HCT116 (cell line): ENCODE results near the gene KMT2C. TPM values are rescaled to one million over a fixed set of nuclear protein-coding genes. Genes with fewer than 3 reads are reported as not detected.

Experiments
- ATAC-seq: fragments of 200-7000 bp; cut with Tn5 transposase; 2 replicates; pipeline ENCODE4 v1.9.1; 2020; ENCODE audit warnings: mild to moderate bottlenecking, moderate library complexity
- BruUV-seq: library from RNA; stranded (reverse); fragments of 400-500 nt; replicated peaks from 2 replicates; lab custom pipeline; 2021; lab: Mats Ljungman, UMichigan
- CTCF ChIA-PET: fragments of 300-600 bp; sonication (Branson Sonifier 250); formaldehyde crosslinking; loops from one replicate; lab custom pipeline; 2021; ENCODE audit warnings: antibody characterized with exemption; lab: Charles Lee
- POLR2A ChIA-PET: fragments of 300-600, 350-600 bp; sonication (Branson Sonifier 250); formaldehyde crosslinking; loops from one replicate; lab custom pipeline; 2021; ENCODE audit warnings: antibody characterized with exemption; lab: Charles Lee
- RAD21 ChIA-PET, 2 experiments: fragments of 300-600 bp; sonication (Branson Sonifier 250); formaldehyde crosslinking; loops; one replicate each; lab custom pipeline; 2023; ENCODE audit warnings: low total read pairs in 2 of 2; ENCODE audit not compliant: uncharacterized antibody in 2 of 2, unreplicated experiment in 2 of 2, low non-redundant PET in 1 of 2; lab: Charles Lee
- DNase-seq: peaks from one replicate; pipeline ENCODE4 v3.0.0-alpha.2; 2010; ENCODE audit warnings: low read depth, low spot score
- H2AFZ ChIP-seq: fragments of 200-600 bp; shearing (Covaris generic), sonication (generic); 2 replicates; pipeline ENCODE4 v1.6.1; 2017; ENCODE audit warnings: low read depth, mixed run types, mixed read lengths, antibody characterized with exemption, low read length; ENCODE audit not compliant: poor library complexity, severe bottlenecking
- H3K27ac ChIP-seq: 2 replicates; pipeline ENCODE4 v1.5.1; 2012; ENCODE audit warnings: low read depth, low read length
- H3K27me3 ChIP-seq: fragments of 200-600 bp; sonication (generic); 2 replicates; pipeline ENCODE4 v1.6.1; 2016; ENCODE audit warnings: mixed run types, low read length, mixed read lengths; ENCODE audit not compliant: insufficient read depth
- H3K36me3 ChIP-seq, 2 experiments: fragments of 200-500 bp in 1 of 2; fragments of 200-600 bp in 1 of 2; sonication (Bioruptor generic) in 1 of 2; sonication (generic) in 1 of 2; 2 replicates each; pipeline versions ENCODE4 v1.5.1 to v1.6.1; 2014 to 2016; ENCODE audit warnings: low read length in 2 of 2, inconsistent platforms in 1 of 2, mixed read lengths in 1 of 2, mixed run types in 1 of 2; ENCODE audit not compliant: insufficient read depth in 2 of 2, control insufficient read depth in 1 of 2
- H3K4me1 ChIP-seq, 2 experiments: fragments of 200-600 bp in 1 of 2; sonication (generic) in 1 of 2; 2 replicates each; pipeline versions ENCODE4 v1.5.1 to v1.6.1; 2012 to 2017; ENCODE audit warnings: low read length in 2 of 2, inconsistent platforms in 1 of 2, mild to moderate bottlenecking in 1 of 2, mixed read lengths in 1 of 2, mixed run types in 1 of 2, moderate library complexity in 1 of 2; ENCODE audit not compliant: insufficient read depth in 2 of 2, control insufficient read depth in 1 of 2
- H3K4me2 ChIP-seq: fragments of 200-600 bp; sonication (generic); 2 replicates; pipeline ENCODE4 v1.6.1; 2017; ENCODE audit warnings: mixed run types, low read length, mixed read lengths
- H3K4me3 ChIP-seq, 2 experiments: fragments of 200-600 bp in 1 of 2; sonication (generic) in 1 of 2; replicated peaks in 1 of 2; 2 replicates each; pipeline ENCODE4 v1.5.1; 2011 to 2016; ENCODE audit warnings: low read length in 2 of 2, control low read depth in 1 of 2, low read depth in 1 of 2, mild to moderate bottlenecking in 1 of 2, mixed read lengths in 1 of 2, mixed run types in 1 of 2
- H3K79me2 ChIP-seq: fragments of 200-600 bp; sonication (generic); 2 replicates; pipeline ENCODE4 v1.6.1; 2017; ENCODE audit warnings: mild to moderate bottlenecking, mixed run types, low read length, moderate library complexity, mixed read lengths; ENCODE audit not compliant: insufficient read depth
- H3K9ac ChIP-seq: fragments of 200-600 bp; sonication (generic); 2 replicates; pipeline ENCODE4 v1.6.1; 2016; ENCODE audit warnings: low read length, mixed read lengths
- H3K9me2 ChIP-seq: fragments of 200-600 bp; sonication (generic), shearing (Covaris generic); 2 replicates; pipeline ENCODE4 v1.6.1; 2017; ENCODE audit warnings: mixed run types, mild to moderate bottlenecking, moderate library complexity; ENCODE audit not compliant: insufficient read depth
- H3K9me3 ChIP-seq, 2 experiments: fragments of 200-500 bp in 1 of 2; fragments of 200-600 bp in 1 of 2; sonication (Bioruptor generic) in 1 of 2; sonication (generic) in 1 of 2; 2 replicates each; pipeline ENCODE4 v1.6.1; 2014 to 2017; ENCODE audit warnings: low read length in 2 of 2, mixed read lengths in 2 of 2, inconsistent platforms in 1 of 2, low read depth in 1 of 2, mild to moderate bottlenecking in 1 of 2, mixed run types in 1 of 2, moderate library complexity in 1 of 2; ENCODE audit not compliant: control insufficient read depth in 1 of 2, insufficient read depth in 1 of 2
- H4K20me1 ChIP-seq: fragments of 200-600 bp; sonication (generic), shearing (Covaris generic); 2 replicates; pipeline ENCODE4 v1.6.1; 2017; ENCODE audit warnings: mixed run types, mild to moderate bottlenecking, moderate library complexity; ENCODE audit not compliant: insufficient read depth
- EGR1 ChIP-seq: IDR thresholded peaks from 2 replicates; pipeline ENCODE4 v1.6.1; 2012; ENCODE audit warnings: low read depth
- EZH2 ChIP-seq: fragments of 200-600 bp; sonication (generic); IDR thresholded peaks from 2 replicates; pipeline ENCODE4 v1.6.1; 2017; ENCODE audit warnings: antibody characterized with exemption, mixed run types
- EZH2phosphoT487 ChIP-seq: fragments of 200-600 bp; IDR thresholded peaks from 2 replicates; pipeline ENCODE4 v1.6.1; 2018; ENCODE audit warnings: antibody characterized with exemption, borderline replicate concordance
- FOSL1 ChIP-seq: IDR thresholded peaks from 2 replicates; pipeline ENCODE4 v1.6.1; 2012; ENCODE audit warnings: low read depth
- JUND ChIP-seq: IDR thresholded peaks from 2 replicates; pipeline ENCODE4 v1.6.1; 2012
- POLR2A ChIP-seq: IDR thresholded peaks from 2 replicates; pipeline ENCODE4 v1.7.0; 2011; ENCODE audit warnings: borderline replicate concordance; ENCODE audit not compliant: insufficient read depth, insufficient read length; ENCODE audit errors: extremely low read depth
- SIN3A ChIP-seq: IDR thresholded peaks from 2 replicates; pipeline ENCODE4 v1.6.1; 2012; ENCODE audit warnings: low read depth
- TCF7L2 ChIP-seq: IDR thresholded peaks from 2 replicates; pipeline ENCODE4 v1.7.0; 2011; ENCODE audit warnings: borderline replicate concordance, inconsistent platforms; ENCODE audit not compliant: insufficient read depth, insufficient read length; ENCODE audit errors: extremely low read depth
- YY1 ChIP-seq: IDR thresholded peaks from 2 replicates; pipeline ENCODE4 v1.6.1; 2011; ENCODE audit warnings: low read length, low read depth, moderate library complexity, mild to moderate bottlenecking; ENCODE audit not compliant: insufficient replicate concordance; ENCODE audit errors: extremely low read depth
- ZFX ChIP-seq: fragments of 450-650 bp; IDR thresholded peaks from 2 replicates; pipeline ENCODE4 v1.6.1; 2017
- ZNF274 ChIP-seq: fragments of 200-500 bp; sonication (Bioruptor generic); IDR thresholded peaks from 2 replicates; pipeline ENCODE4 v1.6.1; 2014; ENCODE audit warnings: mild to moderate bottlenecking, low read depth, low read length, inconsistent platforms
- intact Hi-C: fragments of 100-400 bp; cut with micrococcal nuclease; formaldehyde crosslinking; loops from 2 replicates; pipeline ENCODE4 v1.10.0; 2022
- total RNA-seq: library from RNA; stranded (reverse); gene quantifications from one replicate; pipeline ENCODE4 v1.2.1, GENCODE V29; 2021; ENCODE audit not compliant: unreplicated experiment
- TF ChIP-seq, protein P1 (sequence below), 3 experiments: fragments of 200-600 bp in 1 of 3; sonication (generic) in 1 of 3; IDR thresholded peaks in 2 of 3; conservative IDR thresholded peaks in 1 of 3; 2 replicates each; pipeline ENCODE4 v1.5.1; 2012 to 2017; ENCODE audit warnings: low read depth in 2 of 3, low read length in 2 of 3, antibody characterized with exemption in 1 of 3, borderline replicate concordance in 1 of 3, control low read depth in 1 of 3, mild to moderate bottlenecking in 1 of 3, mixed read lengths in 1 of 3, mixed run types in 1 of 3, moderate library complexity in 1 of 3; ENCODE audit not compliant: insufficient read depth in 1 of 3
- TF ChIP-seq, protein P2 (sequence below): IDR thresholded peaks from 2 replicates; pipeline ENCODE4 v1.6.1; 2012; ENCODE audit warnings: low read depth
- TF ChIP-seq, protein P3 (sequence below): IDR thresholded peaks from 2 replicates; pipeline ENCODE4 v1.6.1; 2011; ENCODE audit warnings: mild to moderate bottlenecking, low read length, moderate library complexity; ENCODE audit not compliant: insufficient replicate concordance; ENCODE audit errors: extremely low read depth

Gene KMT2C
- total RNA-seq, 1 experiment from 2014 or later: 22.9 TPM

DNA sequence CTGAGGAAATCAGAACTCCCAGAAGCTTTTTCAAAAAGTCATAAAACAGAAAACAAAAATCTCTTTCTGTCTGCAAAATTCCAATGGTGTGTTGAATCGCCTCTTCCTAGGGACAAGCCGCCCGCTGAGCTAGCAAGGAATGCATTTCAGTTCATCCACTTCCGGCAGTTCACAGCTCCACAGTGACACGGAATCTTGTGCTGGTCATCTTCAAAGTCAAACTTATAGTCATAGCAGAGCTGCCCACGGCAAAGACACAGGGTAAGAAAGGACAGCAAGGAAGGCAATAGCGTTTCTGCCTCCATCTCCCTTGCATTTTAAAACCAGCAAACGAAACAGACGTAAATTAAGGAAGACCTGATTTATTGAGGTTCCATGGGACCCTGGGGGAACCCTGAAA lies 299.1 kb downstream of the KMT2C start:
- no TSS peak for BruUV-seq

DNA sequence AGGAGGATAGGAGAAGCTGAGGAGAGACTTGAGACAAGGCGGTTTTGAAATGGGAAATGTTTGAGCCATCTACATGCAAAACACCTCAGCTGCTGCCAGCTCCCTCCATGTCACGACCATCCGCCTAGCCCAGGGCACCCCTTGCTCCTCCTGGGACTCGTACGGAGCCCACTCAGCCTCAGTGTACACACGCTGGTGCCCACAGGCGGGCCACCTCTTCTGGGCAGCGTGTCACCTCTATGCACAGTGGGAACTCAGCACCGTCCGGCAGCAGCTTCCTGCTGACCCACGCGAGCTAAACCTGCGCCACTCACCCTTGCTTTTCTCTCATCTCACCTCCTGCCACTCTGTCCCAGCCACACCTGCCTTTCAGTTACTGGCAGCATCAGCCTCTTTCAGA lies 302.0 kb downstream of the KMT2C start:
- H3K9me3 ChIP-seq: no peaks in the 10 kb centered on the region
- ChIA-PET RAD21 (no interaction called here), POLR2A (no interaction called here), CTCF (no interaction called here)
- peaks cover 5 to 6% of the 10 kb centered on the region in 2 experiments; a peak in 2 of 4 replicates for H3K36me3 ChIP-seq
- DNase-seq (no peak), ATAC-seq (no peak; the same call in 1 of the 2 replicates)
- H3K27ac ChIP-seq: no peak overlapping the region
- no peak overlapping the region for H3K4me2 ChIP-seq
- no TSS peak for BruUV-seq
- no peaks in the 10 kb centered on the region for H3K79me2 ChIP-seq
- intact Hi-C loops: no loop called here
- no peak overlapping the region for H2AFZ ChIP-seq
- H3K9me2 ChIP-seq: no peaks in the 10 kb centered on the region
- H3K4me1 ChIP-seq: no peaks in the 10 kb centered on the region
- no peak overlapping the region for H3K4me3 ChIP-seq
- H3K27me3 ChIP-seq: no peaks in the 10 kb centered on the region
- H4K20me1 ChIP-seq: no peaks in the 10 kb centered on the region
- H3K9ac ChIP-seq: no peak overlapping the region
- TF ChIP-seq TCF7L2: no peak
- TF ChIP-seq JUND: no peak
- TF ChIP-seq POLR2A: no peak
- TF ChIP-seq, protein P1, sequence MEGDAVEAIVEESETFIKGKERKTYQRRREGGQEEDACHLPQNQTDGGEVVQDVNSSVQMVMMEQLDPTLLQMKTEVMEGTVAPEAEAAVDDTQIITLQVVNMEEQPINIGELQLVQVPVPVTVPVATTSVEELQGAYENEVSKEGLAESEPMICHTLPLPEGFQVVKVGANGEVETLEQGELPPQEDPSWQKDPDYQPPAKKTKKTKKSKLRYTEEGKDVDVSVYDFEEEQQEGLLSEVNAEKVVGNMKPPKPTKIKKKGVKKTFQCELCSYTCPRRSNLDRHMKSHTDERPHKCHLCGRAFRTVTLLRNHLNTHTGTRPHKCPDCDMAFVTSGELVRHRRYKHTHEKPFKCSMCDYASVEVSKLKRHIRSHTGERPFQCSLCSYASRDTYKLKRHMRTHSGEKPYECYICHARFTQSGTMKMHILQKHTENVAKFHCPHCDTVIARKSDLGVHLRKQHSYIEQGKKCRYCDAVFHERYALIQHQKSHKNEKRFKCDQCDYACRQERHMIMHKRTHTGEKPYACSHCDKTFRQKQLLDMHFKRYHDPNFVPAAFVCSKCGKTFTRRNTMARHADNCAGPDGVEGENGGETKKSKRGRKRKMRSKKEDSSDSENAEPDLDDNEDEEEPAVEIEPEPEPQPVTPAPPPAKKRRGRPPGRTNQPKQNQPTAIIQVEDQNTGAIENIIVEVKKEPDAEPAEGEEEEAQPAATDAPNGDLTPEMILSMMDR (IDR thresholded peaks at IDR 0.05 in 2 of 3, conservative IDR thresholded peaks at IDR 0.05 in 1 of 3; ENCODE audit: borderline replicate concordance in 1 of 3, insufficient read depth in 1 of 3, low read depth in 2 of 3, low read length in 2 of 3): no peak
- TF ChIP-seq, protein P2, sequence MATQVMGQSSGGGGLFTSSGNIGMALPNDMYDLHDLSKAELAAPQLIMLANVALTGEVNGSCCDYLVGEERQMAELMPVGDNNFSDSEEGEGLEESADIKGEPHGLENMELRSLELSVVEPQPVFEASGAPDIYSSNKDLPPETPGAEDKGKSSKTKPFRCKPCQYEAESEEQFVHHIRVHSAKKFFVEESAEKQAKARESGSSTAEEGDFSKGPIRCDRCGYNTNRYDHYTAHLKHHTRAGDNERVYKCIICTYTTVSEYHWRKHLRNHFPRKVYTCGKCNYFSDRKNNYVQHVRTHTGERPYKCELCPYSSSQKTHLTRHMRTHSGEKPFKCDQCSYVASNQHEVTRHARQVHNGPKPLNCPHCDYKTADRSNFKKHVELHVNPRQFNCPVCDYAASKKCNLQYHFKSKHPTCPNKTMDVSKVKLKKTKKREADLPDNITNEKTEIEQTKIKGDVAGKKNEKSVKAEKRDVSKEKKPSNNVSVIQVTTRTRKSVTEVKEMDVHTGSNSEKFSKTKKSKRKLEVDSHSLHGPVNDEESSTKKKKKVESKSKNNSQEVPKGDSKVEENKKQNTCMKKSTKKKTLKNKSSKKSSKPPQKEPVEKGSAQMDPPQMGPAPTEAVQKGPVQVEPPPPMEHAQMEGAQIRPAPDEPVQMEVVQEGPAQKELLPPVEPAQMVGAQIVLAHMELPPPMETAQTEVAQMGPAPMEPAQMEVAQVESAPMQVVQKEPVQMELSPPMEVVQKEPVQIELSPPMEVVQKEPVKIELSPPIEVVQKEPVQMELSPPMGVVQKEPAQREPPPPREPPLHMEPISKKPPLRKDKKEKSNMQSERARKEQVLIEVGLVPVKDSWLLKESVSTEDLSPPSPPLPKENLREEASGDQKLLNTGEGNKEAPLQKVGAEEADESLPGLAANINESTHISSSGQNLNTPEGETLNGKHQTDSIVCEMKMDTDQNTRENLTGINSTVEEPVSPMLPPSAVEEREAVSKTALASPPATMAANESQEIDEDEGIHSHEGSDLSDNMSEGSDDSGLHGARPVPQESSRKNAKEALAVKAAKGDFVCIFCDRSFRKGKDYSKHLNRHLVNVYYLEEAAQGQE: no peak
- TF ChIP-seq EZH2phosphoT487: no peak
- TF ChIP-seq EGR1: no peak
- no peak for TF ChIP-seq ZFX
- TF ChIP-seq ZNF274: no peak
- no peak for TF ChIP-seq EZH2
- TF ChIP-seq FOSL1: no peak
- no peak for TF ChIP-seq SIN3A
- TF ChIP-seq, protein P3, sequence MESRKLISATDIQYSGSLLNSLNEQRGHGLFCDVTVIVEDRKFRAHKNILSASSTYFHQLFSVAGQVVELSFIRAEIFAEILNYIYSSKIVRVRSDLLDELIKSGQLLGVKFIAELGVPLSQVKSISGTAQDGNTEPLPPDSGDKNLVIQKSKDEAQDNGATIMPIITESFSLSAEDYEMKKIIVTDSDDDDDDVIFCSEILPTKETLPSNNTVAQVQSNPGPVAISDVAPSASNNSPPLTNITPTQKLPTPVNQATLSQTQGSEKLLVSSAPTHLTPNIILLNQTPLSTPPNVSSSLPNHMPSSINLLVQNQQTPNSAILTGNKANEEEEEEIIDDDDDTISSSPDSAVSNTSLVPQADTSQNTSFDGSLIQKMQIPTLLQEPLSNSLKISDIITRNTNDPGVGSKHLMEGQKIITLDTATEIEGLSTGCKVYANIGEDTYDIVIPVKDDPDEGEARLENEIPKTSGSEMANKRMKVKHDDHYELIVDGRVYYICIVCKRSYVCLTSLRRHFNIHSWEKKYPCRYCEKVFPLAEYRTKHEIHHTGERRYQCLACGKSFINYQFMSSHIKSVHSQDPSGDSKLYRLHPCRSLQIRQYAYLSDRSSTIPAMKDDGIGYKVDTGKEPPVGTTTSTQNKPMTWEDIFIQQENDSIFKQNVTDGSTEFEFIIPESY: no peak

More for the DNA sequence above, 299.1 kb downstream of the KMT2C start:
- H3K9me2 ChIP-seq: no peaks in the 10 kb centered on the region
- H3K4me3 ChIP-seq: no peak overlapping the region
- ChIA-PET CTCF (no interaction called here), RAD21 (no interaction called here), POLR2A (no interaction called here)
- H3K27me3 ChIP-seq: no peaks in the 10 kb centered on the region
- ATAC-seq (no peak), DNase-seq (no peak)
- H2AFZ ChIP-seq: no peak overlapping the region
- no peaks in the 10 kb centered on the region for H3K4me1 ChIP-seq
- no peak overlapping the region for H3K9ac ChIP-seq
- H3K4me2 ChIP-seq: no peak overlapping the region
- intact Hi-C loops: no loop called here
- no peaks in the 10 kb centered on the region for H3K79me2 ChIP-seq
- TF ChIP-seq YY1: no peak
- H3K9me3 ChIP-seq: no peaks in the 10 kb centered on the region
- H4K20me1 ChIP-seq: no peaks in the 10 kb centered on the region
- H3K36me3 ChIP-seq: peaks cover 6 to 9% of the 10 kb centered on the region in 2 experiments; a peak in 2 of 4 replicates
- no peak overlapping the region for H3K27ac ChIP-seq
